HepG2 (cell line): ENCODE data around the gene STAT1. TPM values are rescaled to one million over a fixed set of nuclear protein-coding genes. Genes with fewer than 3 reads are reported as not detected.

Experiments used
- ATAC-seq: fragments of 200-7000 bp; cut with Tn5 transposase; 3 replicates; pipeline ENCODE4 v1.9.1; 2020; ENCODE audit warnings: mild to moderate bottlenecking, moderate library complexity
- BruUV-seq: library from RNA; stranded (reverse); fragments of 400-500 nt; replicated peaks from 2 replicates; lab custom pipeline; 2021; lab: Mats Ljungman, UMichigan
- CTCF ChIA-PET: fragments of 300-600 bp; formaldehyde crosslinking; extraction: SDS; loops from one replicate; lab custom pipeline; 2021; ENCODE audit warnings: low total read pairs, inconsistent platforms, low intra/inter-chr PET ratio; lab: Yijun Ruan, JAX
- POLR2A ChIA-PET: fragments of 350-600 bp; sonication (Branson Sonifier 250); formaldehyde crosslinking; loops from one replicate; lab custom pipeline; 2020; ENCODE audit warnings: antibody characterized with exemption, inconsistent platforms; lab: Yijun Ruan, JAX
- DNase-seq: peaks from one replicate; pipeline ENCODE4 v3.0.0-alpha.2; 2015; ENCODE audit warnings: low spot score
- FAIRE-seq: peaks from 3 replicates; lab custom pipeline; 2011; peaks lifted over from hg19 to GRCh38; lab: Jason Lieb, UNC
- H2AFZ ChIP-seq: one replicate; pipeline ENCODE4 v1.6.1; 2011; ENCODE audit warnings: low read length, inconsistent platforms
- H3K27ac ChIP-seq: fragments of 300-600 bp; 3 replicates; pipeline ENCODE4 v1.8.0; 2011; ENCODE audit warnings: mixed run types, mild to moderate bottlenecking, mixed read lengths, low read length, inconsistent platforms; ENCODE audit not compliant: insufficient read depth; ENCODE audit errors: extremely low read length
- H3K27me3 ChIP-seq, 2 experiments: fragments of 200-600 bp in 1 of 2; 2 replicates in 1 of 2; 3 replicates in 1 of 2; pipeline versions ENCODE4 v1.6.0 to v1.8.0; 2011; ENCODE audit warnings: low read length in 2 of 2, mild to moderate bottlenecking in 2 of 2, moderate library complexity in 2 of 2, inconsistent platforms in 1 of 2; ENCODE audit not compliant: insufficient read depth in 2 of 2, control insufficient read depth in 1 of 2
- H3K36me3 ChIP-seq, 2 experiments: fragments of 200-600 bp in 1 of 2; replicated peaks in 1 of 2; 2 replicates in 1 of 2; 3 replicates in 1 of 2; pipeline versions ENCODE4 v1.5.1 to v1.8.0; 2011; ENCODE audit warnings: low read length in 2 of 2, inconsistent platforms in 1 of 2; ENCODE audit not compliant: insufficient read depth in 2 of 2, control insufficient read depth in 1 of 2
- H3K4me1 ChIP-seq: 2 replicates; pipeline ENCODE4 v1.5.1; 2012; ENCODE audit warnings: low read length, inconsistent platforms; ENCODE audit not compliant: insufficient read depth
- H3K4me2 ChIP-seq: 2 replicates; pipeline ENCODE4 v1.6.0; 2011; ENCODE audit warnings: low read depth, low read length, inconsistent platforms
- H3K4me3 ChIP-seq, 3 experiments: fragments of 200-600 bp in 1 of 3; sonication (generic), shearing (Covaris generic) in 1 of 3; replicated peaks in 1 of 3; 2 replicates each; pipeline ENCODE4 v1.5.1; 2011 to 2016; ENCODE audit warnings: low read length in 3 of 3, inconsistent platforms in 2 of 3, low read depth in 2 of 3, mild to moderate bottlenecking in 2 of 3, control low read depth in 1 of 3, mixed read lengths in 1 of 3; ENCODE audit not compliant: insufficient read depth in 1 of 3
- H3K79me2 ChIP-seq: one replicate; pipeline ENCODE4 v1.6.1; 2011; ENCODE audit warnings: low read length, inconsistent platforms; ENCODE audit not compliant: insufficient read depth
- H3K9ac ChIP-seq: 2 replicates; pipeline ENCODE4 v1.6.0; 2011; ENCODE audit warnings: mild to moderate bottlenecking, low read depth, low read length, inconsistent platforms; ENCODE audit not compliant: insufficient read depth
- H3K9me3 ChIP-seq: 2 replicates; pipeline ENCODE4 v1.5.1; 2012; ENCODE audit warnings: mild to moderate bottlenecking, low read length
- H4K20me1 ChIP-seq: 2 replicates; pipeline ENCODE4 v1.6.0; 2011; ENCODE audit warnings: inconsistent platforms, mild to moderate bottlenecking, low read length, moderate library complexity; ENCODE audit not compliant: insufficient read depth
- AKAP8 ChIP-seq: sonication (generic); formaldehyde crosslinking; IDR thresholded peaks from 2 replicates; pipeline ENCODE4 v1.5.1; 2020; ENCODE audit warnings: mild to moderate bottlenecking, missing genetic modification reagents
- CREM ChIP-seq, 2 experiments: sonication (generic) in 1 of 2; formaldehyde crosslinking in 1 of 2; IDR thresholded peaks; 2 replicates each; pipeline versions ENCODE4 v1.4.0 to v1.6.1; 2016 to 2020; ENCODE audit warnings: antibody characterized with exemption in 1 of 2, mild to moderate bottlenecking in 1 of 2, missing genetic modification reagents in 1 of 2
- JARID2 ChIP-seq: sonication (generic); formaldehyde crosslinking; IDR thresholded peaks from 2 replicates; pipeline ENCODE4 v1.8.1; 2023; ENCODE audit warnings: missing genetic modification reagents, inconsistent platforms; ENCODE audit not compliant: insufficient replicate concordance
- SMYD3 ChIP-seq: sonication (generic); formaldehyde crosslinking; IDR thresholded peaks from 2 replicates; pipeline ENCODE4 v1.8.1; 2023; ENCODE audit warnings: mild to moderate bottlenecking, missing genetic modification reagents
- SRF ChIP-seq: IDR thresholded peaks from 2 replicates; pipeline ENCODE4 v1.6.1; 2011; ENCODE audit warnings: mild to moderate bottlenecking, low read depth, low read length, moderate library complexity
- TBX3 ChIP-seq: fragments of 450-650 bp; IDR thresholded peaks from 2 replicates; pipeline ENCODE4 v1.6.1; 2017; ENCODE audit warnings: antibody characterized with exemption, mild to moderate bottlenecking, inconsistent platforms, borderline replicate concordance
- XRCC5 ChIP-seq: fragments of 200-400 bp; formaldehyde crosslinking; optimal IDR thresholded peaks from 2 replicates; pipeline ENCODE3; 2017; ENCODE audit warnings: mild to moderate bottlenecking, low read length
- ZBTB7B ChIP-seq: sonication (generic); formaldehyde crosslinking; IDR thresholded peaks from 2 replicates; pipeline ENCODE4 v1.4.0; 2020; ENCODE audit warnings: missing genetic modification reagents
- ZNF609 ChIP-seq: sonication (generic); formaldehyde crosslinking; IDR thresholded peaks from 2 replicates; pipeline ENCODE4 v1.4.0; 2020; ENCODE audit warnings: mild to moderate bottlenecking, missing genetic modification reagents, borderline replicate concordance
- ZNF883 ChIP-seq: sonication (generic); formaldehyde crosslinking; IDR thresholded peaks from 2 replicates; pipeline ENCODE4 v1.5.1; 2020; ENCODE audit warnings: mild to moderate bottlenecking, missing genetic modification reagents; ENCODE audit errors: not compliant biosample characterization
- WGBS: methylation state at CpG from one replicate; pipeline ENCODE4 v1.1.6; 2017; ENCODE audit warnings: low lambda C conversion rate; 5-methylcytosine and 5-hydroxymethylcytosine counted together
- in situ Hi-C: cut with HindIII; loops from 2 replicates; pipeline ENCODE4 v1.10.0; 2017; ENCODE audit warnings: low pct_unique_long_range_greater_than_20kb; ENCODE audit not compliant: extremely low pct_ligation_motif_present
- intact Hi-C: fragments of 100-400 bp; cut with micrococcal nuclease; formaldehyde crosslinking; loops from one replicate; pipeline ENCODE4 v1.10.0; 2022; ENCODE audit not compliant: unreplicated experiment
- polyA plus RNA-seq, 8 experiments: library from polyadenylated mRNA; depleted of rRNA in 3 of 8; stranded (reverse) in 7 of 8; unstranded in 1 of 8; fragments of >200 nt; fragmentation: Illumina TruSeq in 4 of 8; extraction: Trizol in 4 of 8; gene quantifications; 2 replicates each; pipeline versions ENCODE4 v1.2.1 to v1.2.3, GENCODE V29; 2011 to 2016; ENCODE audit warnings: low read depth in 4 of 8, missing spikeins in 1 of 8, mixed read lengths in 1 of 8; ENCODE audit not compliant: insufficient read depth in 1 of 8
- total RNA-seq, 5 experiments: library from RNA; depleted of rRNA; stranded (reverse); fragments of >200 nt; fragmentation: Illumina TruSeq; extraction: Trizol; gene quantifications; 2 replicates each; pipeline ENCODE4 v1.2.3, GENCODE V29; 2016; ENCODE audit warnings: low read depth in 1 of 5
- TF ChIP-seq, protein P1 (sequence below): sonication (generic); formaldehyde crosslinking; IDR thresholded peaks from 2 replicates; pipeline ENCODE4 v1.5.1; 2020; ENCODE audit warnings: mild to moderate bottlenecking, missing genetic modification reagents, borderline replicate concordance
- TF ChIP-seq, protein P2 (sequence below): sonication (generic); formaldehyde crosslinking; IDR thresholded peaks from 2 replicates; pipeline ENCODE4 v1.9.0; 2022; ENCODE audit warnings: low read depth, missing genetic modification reagents

Gene STAT1
- total and polyA plus RNA-seq, 2 of the 13 experiments (the other 11 are each of a cell fraction or from before 2014, with no cell fraction given) = 21.8 to 59.6 TPM

- H4K20me1 ChIP-seq = no peaks in the 10 kb centered on the region
- peaks cover 0 to 7% of the 10 kb centered on the region in 2 experiments; a peak in 1 of 5 replicates for H3K27me3 ChIP-seq
- H3K4me1 ChIP-seq = peaks cover 48% of the 10 kb centered on the region
- no peaks in the 10 kb centered on the region for H3K9me3 ChIP-seq
- H3K27ac ChIP-seq = no peak overlapping the region
- POLR2A ChIA-PET = interaction anchor here (0.9 kb wide), 1 partner anchor 134 kb away, joined by 3 read pairs; no protein-coding TSS in a partner anchor
- ATAC-seq (no peak), DNase-seq (no peak), FAIRE-seq (no peak)
- H3K79me2 ChIP-seq = peaks cover 20% of the 10 kb centered on the region
- intact Hi-C loops (loop anchor here (10.0 kb wide), 2 partner anchors 201 to 681 kb away; no protein-coding TSS in a partner anchor), in situ Hi-C loops (no loop called here)
- H2AFZ ChIP-seq = no peak overlapping the region
- no TSS peak for BruUV-seq
- H3K36me3 ChIP-seq = peaks cover 2 to 6% of the 10 kb centered on the region in 2 experiments; a peak in 1 of 5 replicates
- CTCF ChIA-PET = no interaction called here
- no peak overlapping the region for H3K4me2 ChIP-seq
- 58% methylated on average over 8 of the region's 8 CpGs for WGBS
- no peak overlapping the region for H3K9ac ChIP-seq
- H3K4me3 ChIP-seq = no peak overlapping the region
- TF ChIP-seq ZNF609 (CRISPR knock-in tag) (no peak), SRF (no peak), SMYD3 (CRISPR knock-in tag) (no peak), CREM (IDR thresholded peaks at IDR 0.05) (no peak), CREM (CRISPR knock-in tag; IDR thresholded peaks at IDR 0.05) (no peak), ZBTB7B (CRISPR knock-in tag) (no peak), TBX3 (no peak), XRCC5 (no peak), AKAP8 (CRISPR knock-in tag) (no peak), JARID2 (CRISPR knock-in tag) (no peak), ZNF883 (CRISPR knock-in tag) (no peak)
- TF ChIP-seq, protein P1, sequence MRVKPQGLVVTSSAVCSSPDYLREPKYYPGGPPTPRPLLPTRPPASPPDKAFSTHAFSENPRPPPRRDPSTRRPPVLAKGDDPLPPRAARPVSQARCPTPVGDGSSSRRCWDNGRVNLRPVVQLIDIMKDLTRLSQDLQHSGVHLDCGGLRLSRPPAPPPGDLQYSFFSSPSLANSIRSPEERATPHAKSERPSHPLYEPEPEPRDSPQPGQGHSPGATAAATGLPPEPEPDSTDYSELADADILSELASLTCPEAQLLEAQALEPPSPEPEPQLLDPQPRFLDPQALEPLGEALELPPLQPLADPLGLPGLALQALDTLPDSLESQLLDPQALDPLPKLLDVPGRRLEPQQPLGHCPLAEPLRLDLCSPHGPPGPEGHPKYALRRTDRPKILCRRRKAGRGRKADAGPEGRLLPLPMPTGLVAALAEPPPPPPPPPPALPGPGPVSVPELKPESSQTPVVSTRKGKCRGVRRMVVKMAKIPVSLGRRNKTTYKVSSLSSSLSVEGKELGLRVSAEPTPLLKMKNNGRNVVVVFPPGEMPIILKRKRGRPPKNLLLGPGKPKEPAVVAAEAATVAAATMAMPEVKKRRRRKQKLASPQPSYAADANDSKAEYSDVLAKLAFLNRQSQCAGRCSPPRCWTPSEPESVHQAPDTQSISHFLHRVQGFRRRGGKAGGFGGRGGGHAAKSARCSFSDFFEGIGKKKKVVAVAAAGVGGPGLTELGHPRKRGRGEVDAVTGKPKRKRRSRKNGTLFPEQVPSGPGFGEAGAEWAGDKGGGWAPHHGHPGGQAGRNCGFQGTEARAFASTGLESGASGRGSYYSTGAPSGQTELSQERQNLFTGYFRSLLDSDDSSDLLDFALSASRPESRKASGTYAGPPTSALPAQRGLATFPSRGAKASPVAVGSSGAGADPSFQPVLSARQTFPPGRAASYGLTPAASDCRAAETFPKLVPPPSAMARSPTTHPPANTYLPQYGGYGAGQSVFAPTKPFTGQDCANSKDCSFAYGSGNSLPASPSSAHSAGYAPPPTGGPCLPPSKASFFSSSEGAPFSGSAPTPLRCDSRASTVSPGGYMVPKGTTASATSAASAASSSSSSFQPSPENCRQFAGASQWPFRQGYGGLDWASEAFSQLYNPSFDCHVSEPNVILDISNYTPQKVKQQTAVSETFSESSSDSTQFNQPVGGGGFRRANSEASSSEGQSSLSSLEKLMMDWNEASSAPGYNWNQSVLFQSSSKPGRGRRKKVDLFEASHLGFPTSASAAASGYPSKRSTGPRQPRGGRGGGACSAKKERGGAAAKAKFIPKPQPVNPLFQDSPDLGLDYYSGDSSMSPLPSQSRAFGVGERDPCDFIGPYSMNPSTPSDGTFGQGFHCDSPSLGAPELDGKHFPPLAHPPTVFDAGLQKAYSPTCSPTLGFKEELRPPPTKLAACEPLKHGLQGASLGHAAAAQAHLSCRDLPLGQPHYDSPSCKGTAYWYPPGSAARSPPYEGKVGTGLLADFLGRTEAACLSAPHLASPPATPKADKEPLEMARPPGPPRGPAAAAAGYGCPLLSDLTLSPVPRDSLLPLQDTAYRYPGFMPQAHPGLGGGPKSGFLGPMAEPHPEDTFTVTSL (CRISPR knock-in tag) = no peak
- TF ChIP-seq, protein P2, sequence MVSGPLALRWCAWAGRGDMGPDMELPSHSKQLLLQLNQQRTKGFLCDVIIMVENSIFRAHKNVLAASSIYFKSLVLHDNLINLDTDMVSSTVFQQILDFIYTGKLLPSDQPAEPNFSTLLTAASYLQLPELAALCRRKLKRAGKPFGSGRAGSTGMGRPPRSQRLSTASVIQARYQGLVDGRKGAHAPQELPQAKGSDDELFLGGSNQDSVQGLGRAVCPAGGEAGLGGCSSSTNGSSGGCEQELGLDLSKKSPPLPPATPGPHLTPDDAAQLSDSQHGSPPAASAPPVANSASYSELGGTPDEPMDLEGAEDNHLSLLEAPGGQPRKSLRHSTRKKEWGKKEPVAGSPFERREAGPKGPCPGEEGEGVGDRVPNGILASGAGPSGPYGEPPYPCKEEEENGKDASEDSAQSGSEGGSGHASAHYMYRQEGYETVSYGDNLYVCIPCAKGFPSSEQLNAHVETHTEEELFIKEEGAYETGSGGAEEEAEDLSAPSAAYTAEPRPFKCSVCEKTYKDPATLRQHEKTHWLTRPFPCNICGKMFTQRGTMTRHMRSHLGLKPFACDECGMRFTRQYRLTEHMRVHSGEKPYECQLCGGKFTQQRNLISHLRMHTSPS (CRISPR knock-in tag) = no peak
These were observed 1.9 kb upstream of the STAT1 start for GRCh38 chr2:191015831-191016230.
